Activated T-cell treated with anti-CD3 and anti-CD28 coated beads for 48 hours (primary cell): Measurements from ENCODE around the gene KIF1B.
A peak's percentile ranks its signal among the peaks of the same experiment; 100 is the strongest.
"Not testable (repeated sequence)": the region's sequence is repeated elsewhere in the genome, so short reads cannot be mapped to it uniquely, and the experiment has no call there.

ENCODE experiments used
- DNase-seq: peaks from one replicate; pipeline ENCODE4 v3.0.0-alpha.2; 2020; ENCODE audit warnings: low read depth

KIF1B gene

GRCh38 chr1:10195570-10195969 is 14.8 kb upstream of the KIF1B start:
- DNase-seq, result no peak

DNA sequence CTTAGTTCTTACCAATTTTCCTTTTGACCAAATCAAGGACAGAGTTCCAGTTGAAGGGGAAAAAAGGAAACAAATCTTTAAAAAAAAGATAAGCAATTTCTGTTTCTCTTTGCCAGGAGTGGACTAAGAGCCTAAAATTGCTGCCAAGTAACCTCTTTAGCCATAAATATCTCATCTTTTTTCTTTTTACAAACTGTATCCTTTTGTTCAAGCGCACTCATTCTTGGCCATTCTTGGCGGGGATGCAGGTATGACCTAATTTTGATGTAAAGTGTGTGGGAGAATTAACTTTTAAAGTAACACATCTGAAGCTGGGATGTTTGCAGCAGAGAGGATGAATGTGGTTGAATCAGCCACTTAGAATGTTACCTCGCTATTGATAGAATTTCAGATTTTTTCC is 13.4 kb upstream of the KIF1B start:
- no peak for DNase-seq

GRCh38 chr1:10200620-10201019 is 9.8 kb upstream of the KIF1B start:
- no peak for DNase-seq

- no peak for DNase-seq
Measured at GRCh38 chr1:10204003-10204642, 6.2 kb upstream of the KIF1B start.

GRCh38 chr1:10205206-10205605 is 5.2 kb upstream of the KIF1B start:
- DNase-seq, result not testable (repeated sequence)

DNA sequence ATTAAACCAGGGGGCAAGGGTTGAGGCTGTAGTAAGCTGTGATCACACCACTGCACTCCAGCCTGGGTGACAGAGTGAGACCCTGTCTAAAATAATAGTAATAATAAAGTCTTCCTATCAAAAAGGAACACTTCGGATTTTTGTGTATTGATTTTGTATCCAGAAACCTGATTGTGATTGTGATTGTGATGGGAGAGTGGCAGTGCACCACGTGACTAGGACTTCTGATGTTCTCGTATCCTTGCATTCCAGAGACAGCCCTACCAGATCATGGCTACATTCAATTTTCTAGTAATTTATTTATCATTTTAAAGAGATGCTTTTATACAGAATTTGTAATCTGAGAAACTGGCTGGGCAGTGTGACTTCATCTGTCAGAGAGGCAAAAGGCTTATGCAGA is 2.6 kb upstream of the KIF1B start:
- DNase-seq, result no peak

DNA sequence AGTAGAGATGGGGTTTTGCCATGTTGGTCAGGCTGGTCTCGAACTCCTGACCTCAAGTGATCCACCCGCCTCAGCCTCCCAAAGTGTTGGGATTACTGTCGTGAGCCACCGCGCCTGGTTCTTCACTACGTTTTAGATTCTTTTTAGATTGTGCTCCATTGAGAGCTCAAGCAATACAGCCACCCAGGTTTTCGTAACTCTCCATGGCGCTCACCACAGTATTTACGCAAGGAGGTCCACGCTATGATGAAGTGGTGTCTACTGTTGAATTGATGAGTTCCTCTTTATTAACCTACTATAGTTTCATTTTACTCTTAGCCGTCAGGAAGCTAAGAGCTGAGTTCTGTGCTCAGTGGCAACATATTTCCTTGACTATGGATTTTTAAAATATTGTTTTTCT is 1.8 kb upstream of the KIF1B start:
- no peak for DNase-seq

GRCh38 chr1:10209590-10209904 is 823 bp upstream of the KIF1B start:
- DNase-seq, result no peak

DNA sequence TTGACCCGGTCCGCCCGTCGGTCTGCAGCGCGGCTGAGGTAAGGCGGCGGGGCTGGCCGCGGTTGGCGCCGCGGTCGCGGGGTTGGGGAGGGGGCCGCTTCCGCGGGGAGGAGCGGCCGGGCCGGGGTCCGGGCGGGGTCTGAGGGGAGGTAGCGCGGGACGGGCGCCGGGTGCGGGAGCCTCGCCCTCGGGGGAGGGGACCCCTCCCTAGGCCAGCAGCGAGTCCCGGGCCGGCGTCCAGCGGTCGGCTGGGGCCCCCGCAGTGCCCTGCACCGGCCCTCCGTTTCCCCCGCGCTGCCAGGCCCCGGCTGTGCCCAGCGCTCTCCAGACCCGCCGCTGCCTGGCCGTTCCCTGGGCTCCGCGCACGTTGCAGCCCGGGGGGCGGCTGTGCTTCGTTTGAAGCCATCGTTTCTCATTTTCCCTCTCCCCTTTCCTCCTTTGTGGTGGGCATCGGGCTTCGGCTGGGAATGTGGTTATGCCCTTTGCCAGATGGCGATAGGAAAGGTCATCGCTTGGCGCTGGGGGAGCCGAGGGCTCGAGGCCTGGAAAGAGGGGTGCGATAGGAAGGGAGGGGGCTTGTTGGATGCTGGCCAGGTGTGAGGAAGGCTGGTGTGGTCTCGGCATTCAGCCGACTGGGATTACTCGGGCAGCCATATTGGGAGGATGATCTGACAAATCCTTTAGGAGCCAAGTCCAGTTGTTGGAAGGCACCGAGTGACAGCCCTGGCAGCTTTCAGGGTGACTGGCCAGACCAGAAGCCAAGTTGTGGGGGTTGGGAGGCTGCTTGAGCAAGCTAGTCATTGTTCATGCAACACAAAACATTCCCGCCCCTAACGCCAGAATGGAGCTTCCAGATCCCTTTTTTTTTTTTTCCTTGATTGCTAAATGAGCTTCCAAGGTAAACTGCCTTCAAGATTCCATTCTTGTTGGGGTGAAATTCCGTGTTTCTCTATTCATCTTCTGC is 753 bp downstream of the KIF1B start:
- peak; percentile 20 for DNase-seq

- DNase-seq, result no peak
Measured at GRCh38 chr1:10211805-10212410, 1.5 kb downstream of the KIF1B start.

DNA sequence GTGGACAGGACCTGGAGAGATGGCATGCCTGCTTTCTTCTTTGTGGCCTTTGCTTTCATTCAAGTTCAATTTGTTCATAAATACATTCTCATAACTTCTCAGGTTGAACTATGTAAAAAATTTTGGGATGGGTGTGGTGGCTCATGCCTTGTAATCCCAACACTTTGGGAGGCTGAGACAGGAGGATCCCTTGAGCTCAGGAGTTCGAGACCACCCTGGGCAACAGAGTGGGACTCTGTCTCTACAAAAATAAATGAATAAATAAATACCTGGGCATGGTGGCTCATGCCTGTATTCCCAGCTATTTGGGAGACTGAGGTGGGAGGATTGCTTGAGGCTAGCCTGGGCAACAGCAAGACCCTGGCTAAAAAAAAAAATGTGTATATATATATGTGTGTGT is 2.1 kb downstream of the KIF1B start:
- no peak for DNase-seq

DNA sequence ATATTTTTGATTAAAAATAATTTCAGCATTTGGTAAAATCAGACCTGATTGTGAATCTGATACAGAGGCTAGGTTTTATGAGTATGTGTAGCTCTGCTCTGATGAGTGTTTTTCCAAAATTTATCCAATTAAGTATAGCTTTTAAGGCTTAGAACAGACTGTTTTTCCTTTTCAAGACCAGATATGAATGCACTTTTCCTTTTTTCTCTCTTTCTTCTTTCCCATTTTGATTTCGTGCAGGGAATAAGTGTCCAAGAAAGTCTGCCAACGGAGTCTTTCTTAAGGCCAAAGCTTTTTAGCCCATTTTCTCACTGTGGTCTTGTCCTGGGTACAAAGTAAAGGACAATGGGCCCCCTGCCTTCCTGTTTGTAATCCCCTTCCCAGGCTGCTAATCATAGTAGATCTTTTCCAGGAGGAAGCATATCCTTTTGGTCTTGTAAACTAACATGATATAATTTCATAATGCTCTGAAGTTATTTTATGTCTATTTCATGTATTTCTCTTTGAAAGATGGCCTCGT is 2.9 kb downstream of the KIF1B start:
- DNase-seq, result no peak

DNA sequence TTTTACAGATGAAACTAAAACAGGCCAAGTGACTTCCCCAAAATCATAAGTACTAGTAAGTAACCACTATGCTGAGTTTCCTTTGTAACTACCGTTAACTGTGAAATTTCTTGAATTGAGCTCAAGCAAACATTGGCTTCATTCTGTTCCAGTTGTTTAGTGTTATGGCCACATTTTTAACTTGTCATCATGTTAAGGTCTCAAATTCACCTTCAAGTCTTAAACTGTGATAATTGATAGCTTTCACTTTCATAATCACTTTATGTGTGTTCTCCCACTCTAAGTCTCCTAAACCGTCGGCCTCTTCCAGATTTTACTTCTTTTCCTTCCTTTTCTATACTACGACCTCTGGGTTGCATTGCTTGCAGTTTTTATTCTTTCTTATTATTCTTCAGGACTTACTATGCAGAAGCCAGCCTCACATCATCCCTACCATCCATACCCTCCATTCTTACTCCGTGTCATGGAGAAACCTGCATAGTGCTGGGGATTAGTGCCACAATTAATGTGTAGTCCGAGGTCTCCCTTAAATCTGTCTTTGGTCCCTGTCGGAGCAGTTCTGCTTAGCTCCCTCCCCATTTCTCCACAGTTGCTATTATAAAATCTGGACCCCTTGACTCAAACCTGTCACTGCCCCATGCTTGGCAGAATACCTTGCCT is 5.8 kb downstream of the KIF1B start:
- DNase-seq, result no peak

GRCh38 chr1:10217748-10218441 is 7.5 kb downstream of the KIF1B start:
- no peak for DNase-seq

DNA sequence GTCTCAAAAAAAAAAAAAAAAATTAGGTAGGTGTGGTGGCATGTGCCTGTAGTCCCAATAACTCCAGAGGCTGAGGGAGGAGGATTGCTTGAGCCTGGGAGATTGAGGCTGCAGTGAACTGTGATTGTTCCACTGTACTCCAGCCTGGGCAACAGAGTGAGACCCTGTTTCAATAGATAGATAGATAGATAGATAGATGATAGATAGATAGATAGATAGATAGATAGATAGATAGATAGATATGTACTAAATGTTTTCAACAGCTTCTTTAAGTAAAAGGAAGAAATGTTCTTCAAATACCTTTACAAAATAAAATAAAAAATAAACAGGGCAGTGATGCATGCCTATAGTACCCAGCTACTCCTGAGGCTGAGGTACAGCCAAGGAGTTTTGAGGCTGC is 9.8 kb downstream of the KIF1B start:
- DNase-seq, result no peak

- DNase-seq, result not testable (repeated sequence)
Measured at GRCh38 chr1:10220657-10221056, 10.3 kb downstream of the KIF1B start.

GRCh38 chr1:10225573-10225972 is 15.2 kb downstream of the KIF1B start:
- no peak for DNase-seq

- DNase-seq, result no peak
Measured at GRCh38 chr1:10228528-10228927, 18.2 kb downstream of the KIF1B start.

- DNase-seq, result no peak
Measured at GRCh38 chr1:10229903-10230302, 19.5 kb downstream of the KIF1B start.

DNA sequence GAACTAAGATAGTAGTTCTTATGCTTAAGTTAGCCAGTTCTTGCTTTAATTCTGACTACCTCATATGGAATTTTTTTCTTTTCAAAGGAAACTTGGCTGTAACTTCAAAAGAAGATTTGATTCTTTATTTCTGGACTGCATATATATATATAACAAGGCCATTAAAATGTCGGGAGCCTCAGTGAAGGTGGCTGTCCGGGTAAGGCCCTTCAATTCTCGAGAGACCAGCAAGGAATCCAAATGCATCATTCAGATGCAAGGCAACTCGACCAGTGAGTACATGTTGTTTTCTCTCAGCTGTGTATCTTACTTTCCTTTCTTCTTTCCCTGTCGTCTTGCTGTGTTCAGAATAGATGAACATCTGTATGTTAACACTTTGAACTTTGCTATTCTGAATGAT is 21.8 kb downstream of the KIF1B start:
- DNase-seq, result no peak

- no peak for DNase-seq
Measured at GRCh38 chr1:10236405-10237156, 26.2 kb downstream of the KIF1B start.
